PC-3 (cell line): ENCODE data around the gene SCAF8.

ENCODE experiments used
- EZH2 ChIP-seq: fragments of 300-600 bp; sonication (generic); IDR thresholded peaks from one replicate; pipeline ENCODE4 v1.6.1; 2017; ENCODE audit warnings: antibody characterized with exemption, mild to moderate bottlenecking, low read length; ENCODE audit not compliant: unreplicated experiment
- EZH2phosphoT487 ChIP-seq: fragments of 300-600 bp; sonication (generic); IDR thresholded peaks from 2 replicates; pipeline ENCODE4 v1.6.1; 2018; ENCODE audit warnings: mild to moderate bottlenecking, antibody characterized with exemption, low read length, borderline replicate concordance
- TF ChIP-seq, protein P1 (sequence below): fragments of 300-600 bp; sonication (generic); conservative IDR thresholded peaks from 2 replicates; pipeline ENCODE4 v1.5.1; 2017; ENCODE audit warnings: antibody characterized with exemption, low read depth, mild to moderate bottlenecking, low read length

DNA sequence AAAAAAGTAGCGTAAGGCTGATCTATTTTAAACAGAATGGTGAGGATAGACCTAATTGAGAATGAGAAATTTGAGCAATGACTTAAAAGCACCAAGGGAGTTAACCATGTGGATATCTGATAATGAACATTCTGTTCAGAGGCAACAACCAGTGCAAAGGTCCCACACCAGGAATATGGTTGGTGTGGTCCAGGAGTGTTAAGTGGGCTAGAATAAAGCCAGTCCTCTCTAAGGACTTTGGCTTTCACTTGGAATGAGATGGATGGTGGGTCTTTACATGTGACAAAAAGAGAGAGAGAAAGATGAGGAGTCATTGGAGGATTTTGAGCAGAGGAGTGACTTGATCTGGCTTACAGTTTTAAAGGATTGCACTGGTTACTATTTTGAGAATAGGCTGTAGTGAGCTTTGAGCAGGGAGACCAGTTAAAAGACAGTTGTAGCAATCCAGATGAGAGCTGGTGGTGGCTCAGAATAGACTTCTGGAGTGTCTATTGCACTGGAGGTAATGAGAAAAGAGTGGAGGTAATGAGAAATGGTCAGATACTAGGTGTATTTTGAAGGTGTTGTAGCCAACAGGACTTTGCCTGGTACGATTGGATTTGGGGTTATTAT lies 89.8 kb downstream of the SCAF8 start:
- TF ChIP-seq, protein P1, sequence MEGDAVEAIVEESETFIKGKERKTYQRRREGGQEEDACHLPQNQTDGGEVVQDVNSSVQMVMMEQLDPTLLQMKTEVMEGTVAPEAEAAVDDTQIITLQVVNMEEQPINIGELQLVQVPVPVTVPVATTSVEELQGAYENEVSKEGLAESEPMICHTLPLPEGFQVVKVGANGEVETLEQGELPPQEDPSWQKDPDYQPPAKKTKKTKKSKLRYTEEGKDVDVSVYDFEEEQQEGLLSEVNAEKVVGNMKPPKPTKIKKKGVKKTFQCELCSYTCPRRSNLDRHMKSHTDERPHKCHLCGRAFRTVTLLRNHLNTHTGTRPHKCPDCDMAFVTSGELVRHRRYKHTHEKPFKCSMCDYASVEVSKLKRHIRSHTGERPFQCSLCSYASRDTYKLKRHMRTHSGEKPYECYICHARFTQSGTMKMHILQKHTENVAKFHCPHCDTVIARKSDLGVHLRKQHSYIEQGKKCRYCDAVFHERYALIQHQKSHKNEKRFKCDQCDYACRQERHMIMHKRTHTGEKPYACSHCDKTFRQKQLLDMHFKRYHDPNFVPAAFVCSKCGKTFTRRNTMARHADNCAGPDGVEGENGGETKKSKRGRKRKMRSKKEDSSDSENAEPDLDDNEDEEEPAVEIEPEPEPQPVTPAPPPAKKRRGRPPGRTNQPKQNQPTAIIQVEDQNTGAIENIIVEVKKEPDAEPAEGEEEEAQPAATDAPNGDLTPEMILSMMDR: no peak
- TF ChIP-seq EZH2 (no peak), EZH2phosphoT487 (no peak)
